ENCODE data around the gene CDR2. TPM values are rescaled to one million over a fixed set of nuclear protein-coding genes. Genes with fewer than 3 reads are reported as not detected.

CDR2 gene
- total and polyA plus RNA-seq, 9 of the 15 experiments (the other 6 are each of a cell fraction or from before 2014, with no cell fraction given) = 4.6 to 30.3 (median 19.9) TPM

GRCh38 chr16:22297871-22298733 is 76.3 kb downstream of the CDR2 start (continued):
- TF ChIP-seq, protein P1, sequence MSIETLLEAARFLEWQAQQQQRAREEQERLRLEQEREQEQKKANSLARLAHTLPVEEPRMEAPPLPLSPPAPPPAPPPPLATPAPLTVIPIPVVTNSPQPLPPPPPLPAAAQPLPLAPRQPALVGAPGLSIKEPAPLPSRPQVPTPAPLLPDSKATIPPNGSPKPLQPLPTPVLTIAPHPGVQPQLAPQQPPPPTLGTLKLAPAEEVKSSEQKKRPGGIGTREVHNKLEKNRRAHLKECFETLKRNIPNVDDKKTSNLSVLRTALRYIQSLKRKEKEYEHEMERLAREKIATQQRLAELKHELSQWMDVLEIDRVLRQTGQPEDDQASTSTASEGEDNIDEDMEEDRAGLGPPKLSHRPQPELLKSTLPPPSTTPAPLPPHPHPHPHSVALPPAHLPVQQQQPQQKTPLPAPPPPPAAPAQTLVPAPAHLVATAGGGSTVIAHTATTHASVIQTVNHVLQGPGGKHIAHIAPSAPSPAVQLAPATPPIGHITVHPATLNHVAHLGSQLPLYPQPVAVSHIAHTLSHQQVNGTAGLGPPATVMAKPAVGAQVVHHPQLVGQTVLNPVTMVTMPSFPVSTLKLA (conservative IDR thresholded peaks at IDR 0.05) = peak in 1 of 2 experiments; percentile 35; a peak in 2 of 4 replicates
- TF ChIP-seq MIER1 (IDR thresholded peaks at IDR 0.05; ENCODE audit: low read depth) (no peak), TFAP4 (CRISPR knock-in tag; IDR thresholded peaks at IDR 0.05; ENCODE audit: borderline replicate concordance) (no peak), SNRNP70 (optimal IDR thresholded peaks at IDR 0.05; ENCODE audit: low read depth, low read length) (no peak), PHB2 (IDR thresholded peaks at IDR 0.05; ENCODE audit: low read depth) (0 out of 2 replicates have a peak, but pooled peaks have one; percentile 24), MYC (IDR thresholded peaks at IDR 0.05; ENCODE audit: low read depth, low read length) (no peak), MYC (CRISPR knock-in tag; IDR thresholded peaks at IDR 0.05; ENCODE audit: borderline replicate concordance, low read depth) (no peak), ZNF143 (CRISPR knock-in tag; IDR thresholded peaks at IDR 0.05) (no peak), TEAD1 (CRISPR knock-in tag; IDR thresholded peaks at IDR 0.05) (peak in 1 of 2 experiments; percentile 62; a peak in 1 of 4 replicates), PHF8 (IDR thresholded peaks at IDR 0.05; ENCODE audit: borderline replicate concordance, low read length) (no peak), ZFP1 (CRISPR knock-in tag; IDR thresholded peaks at IDR 0.05) (no peak), MEIS2 (IDR thresholded peaks at IDR 0.05; ENCODE audit: partially characterized antibody) (no peak), NCOA4 (IDR thresholded peaks at IDR 0.05; ENCODE audit: partially characterized antibody) (no peak), ZNF76 (CRISPR knock-in tag; IDR thresholded peaks at IDR 0.05; ENCODE audit: borderline replicate concordance) (no peak), FOXA1 (IDR thresholded peaks at IDR 0.05; ENCODE audit: borderline replicate concordance) (no peak), PKNOX1 (IDR thresholded peaks at IDR 0.05) (no peak), RAD21 (CRISPR knock-in tag; conservative IDR thresholded peaks at IDR 0.05 in 1 of 2, IDR thresholded peaks at IDR 0.05 in 1 of 2) (0 out of 4 replicates have a peak, but pooled peaks of 1 of the 2 experiments have one; percentile 6), PTRF (tag; IDR thresholded peaks at IDR 0.05) (no peak), GTF2F1 (IDR thresholded peaks at IDR 0.05; ENCODE audit: low read depth, low read length) (no peak), FOSL1 (tag; conservative IDR thresholded peaks at IDR 0.05) (peak; percentile 13; the same call in 1 of the 2 replicates)
- TF ChIP-seq, protein P2, sequence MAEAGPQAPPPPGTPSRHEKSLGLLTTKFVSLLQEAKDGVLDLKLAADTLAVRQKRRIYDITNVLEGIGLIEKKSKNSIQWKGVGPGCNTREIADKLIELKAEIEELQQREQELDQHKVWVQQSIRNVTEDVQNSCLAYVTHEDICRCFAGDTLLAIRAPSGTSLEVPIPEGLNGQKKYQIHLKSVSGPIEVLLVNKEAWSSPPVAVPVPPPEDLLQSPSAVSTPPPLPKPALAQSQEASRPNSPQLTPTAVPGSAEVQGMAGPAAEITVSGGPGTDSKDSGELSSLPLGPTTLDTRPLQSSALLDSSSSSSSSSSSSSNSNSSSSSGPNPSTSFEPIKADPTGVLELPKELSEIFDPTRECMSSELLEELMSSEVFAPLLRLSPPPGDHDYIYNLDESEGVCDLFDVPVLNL (CRISPR knock-in tag; IDR thresholded peaks at IDR 0.05; ENCODE audit: low read depth) = no peak
